GM18508 (cell line): ENCODE results near the gene OR2H2.

ENCODE experiments used
- ATAC-seq: cut with Tn5 transposase; IDR thresholded peaks from one replicate; pipeline ENCODE4 v1.9.1; 2021; ENCODE audit warnings: moderate number of reproducible peaks; ENCODE audit not compliant: insufficient read depth, unreplicated experiment

The OR2H2 gene

DNA sequence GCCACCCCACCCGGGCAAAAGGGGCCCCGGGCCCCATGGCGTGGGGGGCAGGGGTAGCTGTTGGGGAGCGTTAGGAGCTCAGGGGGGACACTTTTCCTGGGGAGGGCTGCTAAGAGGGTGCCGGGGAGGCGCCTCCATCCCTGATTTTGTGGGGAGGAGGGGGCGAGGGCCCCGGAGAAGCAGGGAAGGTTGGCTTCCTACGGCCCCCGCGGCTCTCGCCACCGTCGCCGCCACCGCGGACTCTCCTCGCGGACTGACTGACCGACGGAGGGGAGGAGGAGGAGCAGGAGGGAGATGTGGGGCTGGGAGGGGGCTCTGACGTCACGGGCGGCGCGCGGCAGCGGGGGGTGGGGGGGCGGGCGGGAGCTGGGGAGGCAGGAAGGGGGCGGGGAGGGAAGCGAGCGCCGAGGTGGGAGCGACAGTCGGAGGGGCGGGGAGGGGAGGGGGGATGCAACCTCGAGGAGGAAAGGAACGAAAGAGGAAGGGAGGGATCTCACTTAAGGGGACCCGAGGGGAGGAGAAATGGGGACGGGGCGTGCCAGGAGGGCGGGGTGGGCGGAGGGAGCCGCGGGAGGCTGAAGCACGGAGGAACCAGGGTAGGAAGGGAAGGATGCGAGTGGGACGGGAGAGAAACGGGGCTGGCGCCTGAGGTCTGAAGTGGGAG lies 43.0 kb downstream of the OR2H2 start:
- ATAC-seq = no peak

DNA sequence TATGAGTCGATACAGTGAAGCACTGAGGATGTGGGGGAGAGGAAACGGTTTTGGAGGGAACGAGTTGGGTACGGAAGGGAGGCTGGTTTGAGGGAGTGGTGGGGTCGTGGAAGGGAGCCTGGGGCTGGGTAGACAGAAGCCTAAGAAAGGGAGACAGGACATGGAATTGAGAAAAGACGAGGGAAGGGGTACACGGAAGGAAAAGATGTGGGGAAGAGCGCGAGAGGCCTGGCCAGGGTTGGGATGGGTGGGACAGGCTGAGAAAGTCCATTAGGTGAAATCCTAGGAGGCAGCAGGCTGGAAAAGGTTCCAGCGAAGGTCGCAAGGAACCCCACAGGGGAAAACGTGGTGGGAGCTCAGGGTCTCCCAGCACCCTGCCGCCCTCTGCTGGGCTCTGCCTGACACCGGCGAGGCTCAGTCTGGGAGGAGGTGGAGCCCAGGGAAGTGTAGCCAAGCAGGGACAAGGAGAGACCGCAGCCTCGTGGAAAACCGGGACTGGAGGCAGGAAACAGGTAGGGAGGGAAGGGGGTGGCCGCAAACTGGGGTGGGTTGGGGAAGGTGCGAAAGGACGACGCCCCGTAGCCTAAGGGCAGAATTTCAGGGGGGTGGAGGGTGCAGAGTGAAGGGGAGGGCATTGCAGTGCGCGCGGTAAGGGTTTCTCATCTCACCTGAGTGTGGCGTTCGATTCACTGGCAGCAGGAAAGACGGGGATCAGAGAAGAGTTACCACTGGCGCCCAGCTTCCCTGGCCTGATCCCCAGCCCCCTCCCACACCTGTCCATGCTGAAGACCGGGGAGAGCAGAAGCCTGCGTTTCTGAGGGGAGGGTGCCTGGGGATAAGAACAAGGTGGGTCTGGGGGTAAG lies 43.7 kb downstream of the OR2H2 start:
- ATAC-seq = no peak

DNA sequence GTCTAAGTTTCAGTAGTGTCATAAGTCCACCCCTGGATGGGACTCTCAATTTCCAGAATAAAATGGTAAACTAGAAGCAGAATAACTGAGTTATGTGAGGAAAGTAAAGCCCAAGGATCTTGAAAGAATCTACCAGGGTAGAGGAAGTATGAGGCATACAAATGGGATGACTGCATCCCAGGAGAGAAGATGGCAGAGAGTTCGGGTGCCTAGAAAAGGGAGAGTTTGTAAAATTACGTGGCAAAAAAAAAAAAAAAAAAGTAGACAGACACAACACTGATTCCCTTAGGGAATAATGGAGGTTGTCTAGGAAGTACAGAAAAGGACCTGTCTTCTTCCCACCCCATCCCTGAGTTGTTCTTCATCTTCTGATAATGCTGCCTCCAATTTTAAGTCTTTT lies 44.6 kb downstream of the OR2H2 start:
- ATAC-seq = no peak

DNA sequence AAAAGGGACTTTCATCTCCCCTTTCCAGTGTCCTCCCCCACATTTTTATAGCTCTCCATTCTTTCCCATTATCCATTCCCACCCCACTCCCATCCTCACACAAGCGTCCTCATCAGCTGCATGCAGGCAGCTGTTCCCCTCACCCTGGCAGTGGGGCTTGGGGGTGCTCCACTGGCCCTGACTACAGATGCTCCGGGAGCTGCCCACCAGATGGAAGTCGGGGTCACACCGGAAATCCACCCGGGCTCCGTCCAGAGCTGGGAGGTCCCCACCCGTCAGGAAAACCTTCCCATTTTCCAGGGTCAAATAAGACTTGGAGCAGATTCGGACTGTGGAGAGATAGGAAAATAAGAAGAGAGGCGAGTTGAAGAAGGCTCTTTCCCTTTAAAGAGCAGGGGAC lies 45.4 kb downstream of the OR2H2 start:
- ATAC-seq = no peak

DNA sequence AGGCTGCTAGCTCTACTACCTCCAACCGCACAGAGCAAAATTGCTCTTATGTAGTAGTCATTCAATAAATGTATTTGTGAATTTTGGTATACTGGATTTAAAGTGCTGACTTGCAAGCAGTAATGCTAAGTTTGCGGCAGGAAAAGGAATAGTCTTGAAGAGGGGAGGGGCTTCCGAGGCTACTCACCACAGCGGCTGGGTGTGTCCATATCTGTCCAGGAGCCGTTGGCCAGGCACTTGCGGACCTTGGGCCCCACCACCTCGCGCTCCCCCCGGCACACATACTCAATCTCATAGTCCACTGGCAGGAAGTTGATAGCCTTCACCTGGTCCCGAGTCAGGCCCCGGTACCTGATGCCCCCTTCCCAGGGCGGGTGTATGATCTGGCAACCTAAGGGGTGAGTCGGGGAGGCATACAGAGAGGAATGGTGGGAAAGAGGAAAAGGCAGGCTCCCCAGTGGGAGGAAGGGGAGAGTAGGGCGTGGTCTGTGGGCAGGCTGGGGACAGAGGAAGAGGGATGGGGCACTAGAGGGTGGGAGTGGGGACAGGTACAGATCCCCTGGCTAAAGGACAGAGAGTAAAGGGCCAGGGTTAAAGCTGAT lies 46.4 kb downstream of the OR2H2 start:
- ATAC-seq = no peak

DNA sequence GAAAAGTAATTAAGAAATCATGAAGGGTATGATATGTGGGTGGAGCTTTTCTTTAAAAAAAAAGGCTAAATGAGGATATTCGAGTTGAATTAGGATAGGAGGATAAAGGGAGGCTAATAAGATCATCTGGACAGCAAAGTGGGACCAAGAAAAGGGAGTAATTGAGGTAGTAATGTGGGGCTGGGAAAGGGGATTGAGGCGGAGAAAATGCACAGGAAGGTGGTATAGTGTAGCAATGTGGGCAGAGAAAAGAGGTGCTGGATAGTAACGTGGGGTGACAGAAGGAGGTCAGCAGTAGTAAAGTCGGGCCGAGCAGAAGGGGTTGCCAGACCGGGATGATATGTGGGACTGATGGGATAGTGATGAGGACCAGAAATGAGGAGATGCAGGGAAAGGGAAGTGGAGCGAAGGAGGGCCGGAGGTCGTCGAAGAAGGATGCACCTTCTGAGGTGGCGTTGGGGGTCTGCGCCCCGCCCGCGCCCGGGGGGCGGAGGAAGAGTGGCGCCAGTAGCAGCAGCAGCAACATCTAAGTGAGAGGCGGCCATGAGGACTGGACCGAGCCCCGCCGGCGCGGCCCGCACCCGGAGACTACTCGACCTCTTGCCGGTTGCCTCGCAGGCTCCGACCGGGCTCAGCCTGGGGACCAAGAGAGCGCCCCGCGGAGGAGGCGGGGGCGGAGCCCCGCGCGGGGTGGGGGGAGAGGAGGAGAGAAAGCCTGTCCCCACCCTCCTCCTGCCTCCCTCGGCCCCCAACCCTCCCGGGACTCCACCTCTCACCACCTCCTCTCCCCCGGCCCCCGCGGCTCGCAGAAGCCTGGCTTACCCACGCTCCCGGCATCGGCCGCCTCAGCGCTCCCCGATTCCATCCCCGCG lies 47.2 kb downstream of the OR2H2 start:
- no peak for ATAC-seq

DNA sequence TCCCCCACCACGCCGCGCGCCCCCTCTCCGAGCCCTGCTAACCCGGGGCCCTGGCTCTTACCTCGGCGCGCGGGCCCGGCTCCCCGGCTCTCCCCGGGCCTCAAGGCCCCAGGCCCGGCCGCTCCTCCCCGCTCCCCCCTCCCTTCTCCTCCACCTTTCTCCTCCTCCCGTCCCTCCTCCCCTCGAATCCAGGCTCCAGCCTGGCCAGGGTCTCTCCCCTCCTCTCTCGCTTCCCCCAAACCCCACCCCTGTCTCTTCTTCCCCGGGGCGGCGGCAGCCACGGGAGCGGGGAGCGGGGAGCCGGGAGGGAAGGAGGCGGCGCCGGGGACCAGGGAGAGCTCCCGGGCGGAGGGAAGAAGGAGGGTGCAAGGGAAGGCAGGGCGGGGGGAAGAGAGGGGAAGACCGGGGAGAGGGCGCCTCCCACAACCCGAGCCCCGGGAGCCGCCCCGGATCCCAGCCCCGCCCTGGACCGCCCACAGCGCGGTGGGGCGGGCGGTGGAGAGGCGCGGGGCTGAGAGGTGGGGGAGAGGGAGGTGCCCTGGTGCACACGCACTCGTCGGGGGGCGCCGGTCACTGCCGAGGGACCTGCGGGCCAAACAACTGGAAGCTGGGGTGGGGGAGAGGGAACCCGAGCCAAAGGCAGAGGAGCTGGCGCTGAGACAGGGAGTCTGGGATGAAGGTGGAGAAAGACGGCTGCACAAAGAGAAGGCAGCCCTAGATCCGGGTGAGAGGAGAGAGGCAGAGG lies 48.0 kb downstream of the OR2H2 start, which contains the start of gene GABBR1:
GABBR1 (minus strand) TSS at position 395 of the 745 bp plus-strand sequence. CDS start 798 bp downstream, outside the sequence.
- ATAC-seq = no peak

DNA sequence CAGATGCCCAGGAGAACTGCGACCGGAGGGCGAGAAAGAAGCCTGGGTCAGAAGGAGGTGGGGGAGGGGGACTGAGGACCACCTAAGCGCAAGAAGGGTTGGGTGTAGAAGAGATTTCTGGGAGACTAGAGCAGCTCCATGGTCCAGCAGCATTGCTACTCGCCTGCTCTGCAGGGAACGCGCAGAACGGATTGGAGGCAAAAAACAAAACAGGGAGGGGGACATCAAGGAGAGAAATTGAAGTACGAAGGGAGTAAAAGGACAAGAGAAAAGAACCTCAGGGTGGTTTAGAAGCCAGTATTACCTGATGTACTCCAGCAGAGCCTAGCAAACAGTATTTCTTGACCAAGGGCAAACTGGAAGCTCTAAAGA lies 48.6 kb downstream of the OR2H2 start:
- no peak for ATAC-seq

DNA sequence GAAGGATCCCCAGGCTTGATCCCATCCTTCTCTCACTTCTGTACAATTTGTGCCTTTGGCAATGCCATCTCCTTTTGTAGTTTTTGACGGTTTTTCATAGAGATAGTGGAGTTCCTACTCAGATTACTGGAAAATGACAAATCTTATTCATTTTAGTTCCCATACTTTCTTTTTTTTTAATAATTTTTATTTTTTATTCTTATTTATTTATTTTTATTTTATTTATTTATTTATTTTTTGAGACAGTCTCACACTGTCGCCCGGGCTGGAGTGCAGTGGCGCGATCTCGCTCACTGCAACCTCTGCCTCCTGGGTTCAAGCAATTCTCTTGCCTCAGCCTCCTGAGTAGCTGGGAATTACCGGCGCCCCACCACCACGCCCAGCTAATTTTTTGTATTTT lies 52.3 kb downstream of the OR2H2 start:
- no peak for ATAC-seq
